Natural killer cell (primary cell): ENCODE data around the gene NOD1. TPM values are rescaled to one million over a fixed set of nuclear protein-coding genes. Genes with fewer than 3 reads are reported as not detected.

Experiments
- ATAC-seq, 3 donors: fragments of 150-1000 bp in 2 of 3; fragments of 200-7000 bp in 1 of 3; cut with Tn5 transposase; 1 replicate in 1 of 3; 2 replicates in 2 of 3; pipeline ENCODE4 v1.10.0; 2021; ENCODE audit warnings: mild to moderate bottlenecking in 2 of 3, moderate library complexity in 2 of 3
- DNase-seq, 2 donors: peaks; one replicate each; pipeline versions ENCODE4 v3.0.0 to v3.0.0-alpha.2; 2013 to 2021; ENCODE audit warnings: mixed read lengths in 1 of 2
- H3K27ac ChIP-seq: one replicate; pipeline ENCODE4 v1.5.1; 2013; ENCODE audit warnings: mild to moderate bottlenecking, low read length
- H3K27me3 ChIP-seq: one replicate; pipeline ENCODE4 v1.6.1; 2013; ENCODE audit warnings: low read length; ENCODE audit not compliant: control insufficient read depth, insufficient read depth
- H3K36me3 ChIP-seq: one replicate; pipeline ENCODE4 v1.6.1; 2013; ENCODE audit warnings: low read length; ENCODE audit not compliant: control insufficient read depth, insufficient read depth
- H3K4me1 ChIP-seq: one replicate; pipeline ENCODE4 v1.6.1; 2013; ENCODE audit warnings: low read length; ENCODE audit not compliant: control insufficient read depth, insufficient read depth
- H3K4me3 ChIP-seq: one replicate; pipeline ENCODE4 v1.5.1; 2013; ENCODE audit warnings: low read length
- H3K9me3 ChIP-seq: one replicate; pipeline ENCODE4 v1.6.1; 2013; ENCODE audit warnings: low read length; ENCODE audit not compliant: control insufficient read depth, insufficient read depth
- H3K27ac Mint-ChIP-seq, 2 donors: one replicate each; pipeline ENCODE4 v1.8.0; 2022; ENCODE audit warnings: mild to moderate bottlenecking in 2 of 2, mixed read lengths in 2 of 2, moderate library complexity in 1 of 2
- H3K27me3 Mint-ChIP-seq, 2 donors: one replicate each; pipeline ENCODE4 v1.8.0; 2022; ENCODE audit warnings: low read depth in 2 of 2, mixed read lengths in 2 of 2
- H3K36me3 Mint-ChIP-seq: one replicate; pipeline ENCODE4 v1.8.0; 2022; ENCODE audit warnings: mixed read lengths
- H3K4me1 Mint-ChIP-seq, 2 donors: one replicate each; pipeline ENCODE4 v1.8.0; 2022; ENCODE audit warnings: mixed read lengths in 2 of 2
- H3K4me3 Mint-ChIP-seq: one replicate; pipeline ENCODE4 v1.8.0; 2022; ENCODE audit warnings: mild to moderate bottlenecking, moderate library complexity, mixed read lengths
- H3K9me3 Mint-ChIP-seq, 2 donors: one replicate each; pipeline ENCODE4 v1.8.0; 2022; ENCODE audit warnings: mixed read lengths in 2 of 2
- WGBS: methylation state at CpG from one replicate; pipeline ENCODE4 v1.1.7; 2013; ENCODE audit warnings: missing lambda C conversion rate; ENCODE audit not compliant: insufficient coverage; 5-methylcytosine and 5-hydroxymethylcytosine counted together
- intact Hi-C: fragments of 100-400 bp; cut with micrococcal nuclease; formaldehyde crosslinking; loops from one replicate; pipeline ENCODE4 v1.14.2; 2022
- total RNA-seq, 4 donors: library from RNA; stranded (reverse); fragments of 120-200 nt in 1 of 4; gene quantifications; one replicate each; pipeline versions ENCODE4 v1.2.3 to v1.2.4, GENCODE V29; 2013 to 2022
- TF ChIP-seq, protein P1 (sequence below): fragments of 200-600 bp; IDR thresholded peaks from one replicate; pipeline ENCODE4 v1.8.0; 2022; ENCODE audit warnings: antibody characterized with exemption

The NOD1 gene
- total RNA-seq, 3 donors from 2014 or later (not counting 1 experiment from before 2014, with no cell fraction given), result 28.2 to 32.4 (median 31.2) TPM

GRCh38 chr7:30501264-30501663, 22.7 kb upstream of the NOD1 start:
- Histone ChIP-seq H3K36me3 (peaks cover 12% of the 10 kb centered on the region), H3K4me1 (peaks cover 15% of the 10 kb centered on the region), H3K4me3 (no peak overlapping the region), H3K27ac (no peak overlapping the region), H3K27me3 (no peaks in the 10 kb centered on the region), H3K9me3 (no peaks in the 10 kb centered on the region)
- H3K27me3 Mint-ChIP-seq, result no peaks in the 10 kb centered on the region
- no peak for ATAC-seq
- H3K36me3 Mint-ChIP-seq, result peaks cover 11% of the 10 kb centered on the region
- H3K4me1 Mint-ChIP-seq, result peaks cover 31 to 35% of the 10 kb centered on the region in 2 donors
- H3K27ac Mint-ChIP-seq, result peak overlapping the region in 1 of 2 donors; percentile 38
- WGBS, result 100% methylated on average over 4 of the region's 5 CpGs
- DNase-seq, result no peak
- H3K4me3 Mint-ChIP-seq, result no peak overlapping the region
- intact Hi-C loops, result loop anchor here (10.0 kb wide), 2 partner anchors 336 to 476 kb away; partner anchors contain the start of genes FKBP14 and PLEKHA8
- H3K9me3 Mint-ChIP-seq, result no peaks in the 10 kb centered on the region
- TF ChIP-seq, protein P1, sequence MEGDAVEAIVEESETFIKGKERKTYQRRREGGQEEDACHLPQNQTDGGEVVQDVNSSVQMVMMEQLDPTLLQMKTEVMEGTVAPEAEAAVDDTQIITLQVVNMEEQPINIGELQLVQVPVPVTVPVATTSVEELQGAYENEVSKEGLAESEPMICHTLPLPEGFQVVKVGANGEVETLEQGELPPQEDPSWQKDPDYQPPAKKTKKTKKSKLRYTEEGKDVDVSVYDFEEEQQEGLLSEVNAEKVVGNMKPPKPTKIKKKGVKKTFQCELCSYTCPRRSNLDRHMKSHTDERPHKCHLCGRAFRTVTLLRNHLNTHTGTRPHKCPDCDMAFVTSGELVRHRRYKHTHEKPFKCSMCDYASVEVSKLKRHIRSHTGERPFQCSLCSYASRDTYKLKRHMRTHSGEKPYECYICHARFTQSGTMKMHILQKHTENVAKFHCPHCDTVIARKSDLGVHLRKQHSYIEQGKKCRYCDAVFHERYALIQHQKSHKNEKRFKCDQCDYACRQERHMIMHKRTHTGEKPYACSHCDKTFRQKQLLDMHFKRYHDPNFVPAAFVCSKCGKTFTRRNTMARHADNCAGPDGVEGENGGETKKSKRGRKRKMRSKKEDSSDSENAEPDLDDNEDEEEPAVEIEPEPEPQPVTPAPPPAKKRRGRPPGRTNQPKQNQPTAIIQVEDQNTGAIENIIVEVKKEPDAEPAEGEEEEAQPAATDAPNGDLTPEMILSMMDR, result no peak

DNA sequence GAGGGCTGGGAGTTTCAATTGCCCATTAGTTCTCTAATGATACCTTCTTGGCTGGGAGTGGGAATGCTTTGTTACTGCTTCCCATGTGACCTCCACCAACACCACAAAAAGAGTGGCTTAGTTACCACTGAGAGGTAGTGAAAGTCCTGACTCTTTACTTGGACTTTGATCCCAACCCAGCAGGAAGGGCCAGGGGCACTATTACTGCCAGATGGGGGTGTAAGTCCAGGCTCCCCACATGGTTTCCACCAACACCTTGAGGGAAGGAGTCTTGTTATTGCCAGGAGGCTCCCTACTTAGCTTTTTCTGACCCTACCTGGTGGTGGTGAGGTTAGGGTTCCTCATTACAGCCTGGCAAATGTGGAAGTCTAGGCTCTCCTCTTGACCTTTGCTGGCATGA, 14.6 kb upstream of the NOD1 start:
- ATAC-seq (no peak), DNase-seq (no peak)
- H3K27me3 ChIP-seq, result no peaks in the 10 kb centered on the region
- H3K4me1 Mint-ChIP-seq, result no peaks in the 10 kb centered on the region
- H3K4me3 ChIP-seq, result no peak overlapping the region
- H3K4me3 Mint-ChIP-seq, result no peak overlapping the region
- H3K36me3 Mint-ChIP-seq, result peaks cover 20% of the 10 kb centered on the region
- H3K36me3 ChIP-seq, result peaks cover 7% of the 10 kb centered on the region
- H3K9me3 Mint-ChIP-seq, result peaks cover 2 to 7% of the 10 kb centered on the region in 2 donors
- TF ChIP-seq, protein P1, result no peak
- peaks cover 0 to 10% of the 10 kb centered on the region in 2 donors for H3K27me3 Mint-ChIP-seq
- intact Hi-C loops, result no loop called here
- H3K27ac ChIP-seq, result no peak overlapping the region
- H3K4me1 ChIP-seq, result no peaks in the 10 kb centered on the region
- H3K27ac Mint-ChIP-seq, result no peak overlapping the region
- H3K9me3 ChIP-seq, result peaks cover 2% of the 10 kb centered on the region

DNA sequence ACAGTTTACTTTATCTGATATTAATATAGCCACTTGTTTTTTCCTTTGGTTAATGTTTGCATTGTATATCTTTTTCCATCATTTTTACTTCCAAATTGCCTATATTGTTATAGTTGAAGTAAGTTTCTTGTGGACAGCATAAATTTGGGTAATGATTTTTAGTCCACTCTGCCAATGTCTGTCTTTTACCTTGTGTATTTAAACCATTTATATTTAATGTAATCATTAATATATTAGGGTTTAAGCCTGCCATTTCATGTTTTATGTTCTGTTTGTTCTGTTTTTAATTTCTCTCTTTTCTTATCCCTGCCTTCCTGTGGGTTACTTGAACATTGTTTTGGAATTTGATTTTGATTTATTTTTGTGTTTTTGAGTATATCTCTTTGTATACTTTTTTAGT, 12.8 kb upstream of the NOD1 start:
- H3K4me3 ChIP-seq, result no peak overlapping the region
- no peak overlapping the region for H3K4me3 Mint-ChIP-seq
- no peaks in the 10 kb centered on the region for H3K27me3 ChIP-seq
- H3K36me3 ChIP-seq, result peaks cover 2% of the 10 kb centered on the region
- no peak overlapping the region for H3K27ac ChIP-seq
- peaks cover 2 to 7% of the 10 kb centered on the region in 2 donors for H3K9me3 Mint-ChIP-seq
- TF ChIP-seq, protein P1, result no peak
- peaks cover 0 to 12% of the 10 kb centered on the region in 2 donors for H3K27me3 Mint-ChIP-seq
- no peaks in the 10 kb centered on the region for H3K4me1 Mint-ChIP-seq
- peaks cover 11% of the 10 kb centered on the region for H3K36me3 Mint-ChIP-seq
- peaks cover 2% of the 10 kb centered on the region for H3K9me3 ChIP-seq
- DNase-seq (no peak), ATAC-seq (no peak)
- no peaks in the 10 kb centered on the region for H3K4me1 ChIP-seq
- intact Hi-C loops, result no loop called here
- H3K27ac Mint-ChIP-seq, result no peak overlapping the region

GRCh38 chr7:30487371-30487770, 8.8 kb upstream of the NOD1 start:
- DNase-seq, result no peak
- intact Hi-C loops, result no loop called here
- no peaks in the 10 kb centered on the region for H3K4me1 ChIP-seq
- Mint-ChIP-seq H3K27ac (no peak overlapping the region), H3K36me3 (peaks cover 8% of the 10 kb centered on the region), H3K4me1 (no peaks in the 10 kb centered on the region), H3K9me3 (peaks cover 2 to 3% of the 10 kb centered on the region in 2 donors), H3K4me3 (no peak overlapping the region), H3K27me3 (peaks cover 0 to 9% of the 10 kb centered on the region in 2 donors)
- peaks cover 2% of the 10 kb centered on the region for H3K9me3 ChIP-seq
- H3K27ac ChIP-seq, result no peak overlapping the region
- H3K27me3 ChIP-seq, result no peaks in the 10 kb centered on the region
- TF ChIP-seq, protein P1, result no peak
- WGBS, result 93% methylated on average over 1 of the region's 1 CpG
- H3K4me3 ChIP-seq, result no peak overlapping the region
- H3K36me3 ChIP-seq, result no peaks in the 10 kb centered on the region
- no peak for ATAC-seq
